ENCODE data around the gene PEAK3.

The PEAK3 gene

DNA sequence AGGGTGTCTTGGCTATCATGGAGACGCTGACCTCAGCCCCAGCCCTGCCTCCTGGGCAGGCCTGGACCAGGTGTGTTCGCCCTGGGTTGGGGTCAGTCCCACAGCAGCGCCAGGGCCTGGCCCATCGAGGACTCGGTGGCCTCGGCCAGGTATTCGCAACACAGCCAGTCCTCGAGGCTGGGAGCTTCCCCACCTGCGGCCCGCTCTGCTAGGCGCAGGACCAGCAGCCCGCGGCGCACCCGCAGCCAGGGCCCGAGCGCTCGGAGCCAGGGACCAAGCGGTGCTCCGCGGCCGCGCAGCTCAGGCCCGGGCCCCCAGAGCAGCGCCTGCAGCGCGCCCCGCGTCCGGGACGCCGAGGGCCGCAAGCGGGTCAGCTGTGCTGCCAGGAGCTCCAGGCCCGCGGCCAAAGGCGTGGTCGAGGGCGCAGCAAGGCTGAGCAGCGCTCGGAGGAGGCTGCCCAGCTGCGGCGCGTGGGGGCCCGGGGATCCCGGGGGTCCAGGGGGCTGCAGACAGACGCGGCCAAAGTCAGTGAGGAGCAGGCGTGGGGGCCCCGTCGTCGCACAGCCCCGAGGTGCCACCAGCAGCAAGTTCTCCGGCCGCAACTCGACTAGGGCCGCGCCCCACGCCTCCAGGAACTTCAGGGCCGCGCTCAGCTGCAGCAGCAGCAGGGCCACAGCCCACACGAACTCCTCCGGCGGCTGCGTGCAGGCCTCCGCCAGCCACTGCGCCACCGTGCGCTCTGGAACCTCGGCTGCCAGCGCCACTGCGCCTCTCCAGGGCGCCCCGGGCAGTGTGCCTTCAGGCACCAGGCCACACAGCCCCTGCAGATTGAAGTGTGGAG, 6.2 kb downstream of the PEAK3 start:
- Histone ChIP-seq H3F3A (ENCODE audit: insufficient read depth, low read length) (peaks cover 7% of the 10 kb centered on the region; the same call in 1 of the 2 replicates), H3K9ac (ENCODE audit: low read length) (no peak overlapping the region), H4K20me1 (ENCODE audit: insufficient read depth, low read length) (0 out of 2 replicates have a peak, but pooled peaks cover 2% of the 10 kb centered on the region), H3K4me2 (ENCODE audit: low read length) (no peak overlapping the region), H2AFZ (ENCODE audit: low read length) (no peak overlapping the region), H3K36me3 (ENCODE audit: insufficient read depth, low read length) (peaks cover 49% of the 10 kb centered on the region), H3K27ac (ENCODE audit: low read depth, low read length, poor library complexity, severe bottlenecking) (no peak overlapping the region), H3K4me3 (ENCODE audit: low read depth, low read length, poor library complexity, severe bottlenecking) (no peak overlapping the region), H3K79me2 (ENCODE audit: insufficient read depth, low read length) (peaks cover 16% of the 10 kb centered on the region), H3K27me3 (ENCODE audit: insufficient read depth, low read length) (no peaks in the 10 kb centered on the region), H3K4me1 (ENCODE audit: insufficient read depth, low read length, severe bottlenecking) (peaks cover 31% of the 10 kb centered on the region), H3K9me3 (ENCODE audit: low read length) (no peaks in the 10 kb centered on the region), H3K9me2 (ENCODE audit: low read depth, low read length) (no peaks in the 10 kb centered on the region)
- TF ChIP-seq EZH2 (IDR thresholded peaks at IDR 0.05; ENCODE audit: borderline replicate concordance, low read length), result no peak
- TF ChIP-seq, protein P1, sequence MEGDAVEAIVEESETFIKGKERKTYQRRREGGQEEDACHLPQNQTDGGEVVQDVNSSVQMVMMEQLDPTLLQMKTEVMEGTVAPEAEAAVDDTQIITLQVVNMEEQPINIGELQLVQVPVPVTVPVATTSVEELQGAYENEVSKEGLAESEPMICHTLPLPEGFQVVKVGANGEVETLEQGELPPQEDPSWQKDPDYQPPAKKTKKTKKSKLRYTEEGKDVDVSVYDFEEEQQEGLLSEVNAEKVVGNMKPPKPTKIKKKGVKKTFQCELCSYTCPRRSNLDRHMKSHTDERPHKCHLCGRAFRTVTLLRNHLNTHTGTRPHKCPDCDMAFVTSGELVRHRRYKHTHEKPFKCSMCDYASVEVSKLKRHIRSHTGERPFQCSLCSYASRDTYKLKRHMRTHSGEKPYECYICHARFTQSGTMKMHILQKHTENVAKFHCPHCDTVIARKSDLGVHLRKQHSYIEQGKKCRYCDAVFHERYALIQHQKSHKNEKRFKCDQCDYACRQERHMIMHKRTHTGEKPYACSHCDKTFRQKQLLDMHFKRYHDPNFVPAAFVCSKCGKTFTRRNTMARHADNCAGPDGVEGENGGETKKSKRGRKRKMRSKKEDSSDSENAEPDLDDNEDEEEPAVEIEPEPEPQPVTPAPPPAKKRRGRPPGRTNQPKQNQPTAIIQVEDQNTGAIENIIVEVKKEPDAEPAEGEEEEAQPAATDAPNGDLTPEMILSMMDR (IDR thresholded peaks at IDR 0.05; ENCODE audit: low read length), result no peak

DNA sequence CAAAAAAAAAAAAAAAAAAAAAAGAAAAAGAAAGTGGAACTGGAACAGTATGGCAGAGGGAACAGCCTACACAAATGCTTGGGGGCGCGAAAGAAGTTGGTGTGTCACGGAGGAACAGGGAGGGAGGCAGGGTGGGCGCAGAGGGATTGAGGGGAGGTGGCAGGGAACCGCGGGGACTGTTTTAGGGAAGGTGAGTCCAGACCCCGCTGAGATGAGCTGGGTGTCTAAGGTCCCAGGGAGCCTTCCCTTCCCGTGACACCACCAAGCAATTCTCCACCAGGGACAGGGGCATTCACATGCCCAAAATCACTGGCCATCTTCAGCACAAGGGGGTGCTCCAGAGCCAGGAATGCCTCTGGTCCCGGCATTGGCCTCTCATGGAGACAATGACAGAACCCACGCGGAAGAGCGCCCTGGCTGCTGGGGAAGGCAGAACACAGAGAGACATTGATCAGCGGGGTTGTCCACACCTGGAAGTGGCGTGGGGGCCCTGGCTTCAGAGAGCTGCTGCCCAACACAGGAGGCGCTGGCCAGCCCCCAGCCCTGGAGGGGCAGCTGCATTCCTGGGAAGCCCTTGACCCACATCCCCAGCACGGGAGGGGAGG, 6.9 kb downstream of the PEAK3 start:
- H2AFZ ChIP-seq (ENCODE audit: low read length), result no peak overlapping the region
- TF ChIP-seq, protein P1 (IDR thresholded peaks at IDR 0.05; ENCODE audit: low read length), result peak; percentile 30; the same call in 1 of the 2 replicates
- no peak for TF ChIP-seq EZH2 (IDR thresholded peaks at IDR 0.05; ENCODE audit: borderline replicate concordance, low read length)
- H3K9ac ChIP-seq (ENCODE audit: low read length), result no peak overlapping the region
- peaks cover 22% of the 10 kb centered on the region for H3K79me2 ChIP-seq (ENCODE audit: insufficient read depth, low read length)
- H3K27ac ChIP-seq (ENCODE audit: low read depth, low read length, poor library complexity, severe bottlenecking), result no peak overlapping the region
- no peak overlapping the region for H3K4me2 ChIP-seq (ENCODE audit: low read length)
- no peaks in the 10 kb centered on the region for H3K9me2 ChIP-seq (ENCODE audit: low read depth, low read length)
- H3K9me3 ChIP-seq (ENCODE audit: low read length), result no peaks in the 10 kb centered on the region
- H3K4me3 ChIP-seq (ENCODE audit: low read depth, low read length, poor library complexity, severe bottlenecking), result no peak overlapping the region
- peaks cover 55% of the 10 kb centered on the region for H3K36me3 ChIP-seq (ENCODE audit: insufficient read depth, low read length)
- H3K27me3 ChIP-seq (ENCODE audit: insufficient read depth, low read length), result no peaks in the 10 kb centered on the region
- peaks cover 7% of the 10 kb centered on the region; the same call in 1 of the 2 replicates for H3F3A ChIP-seq (ENCODE audit: insufficient read depth, low read length)
- 0 out of 2 replicates have a peak, but pooled peaks cover 2% of the 10 kb centered on the region for H4K20me1 ChIP-seq (ENCODE audit: insufficient read depth, low read length)
- H3K4me1 ChIP-seq (ENCODE audit: insufficient read depth, low read length, severe bottlenecking), result peaks cover 31% of the 10 kb centered on the region

DNA sequence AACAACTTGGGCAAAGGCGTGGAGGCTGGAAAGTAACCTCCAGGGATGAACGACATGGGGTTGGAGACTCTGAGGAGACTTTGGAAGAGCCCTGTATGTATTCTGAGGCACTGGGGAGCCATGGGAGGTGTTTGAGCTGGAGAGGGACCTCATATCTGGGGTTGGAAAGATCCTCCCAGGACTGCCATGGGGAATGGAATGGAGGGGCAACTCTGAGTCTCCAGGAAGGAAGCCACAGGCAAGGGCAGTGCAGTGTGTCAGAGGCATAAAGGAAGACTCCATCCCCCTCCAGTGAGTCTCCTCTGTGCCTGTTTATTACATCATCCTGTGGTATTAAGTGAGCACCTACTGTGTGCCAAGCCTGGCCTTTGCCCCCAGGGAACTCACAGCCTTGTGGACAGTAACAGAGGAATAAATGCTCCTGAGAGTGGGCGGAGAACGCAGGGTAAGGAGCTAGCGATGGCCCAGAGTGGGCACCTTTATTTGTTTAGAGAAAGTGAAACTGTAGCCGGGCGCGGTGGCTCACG, 7.7 kb downstream of the PEAK3 start:
- H3F3A ChIP-seq (ENCODE audit: insufficient read depth, low read length), result peaks cover 7% of the 10 kb centered on the region; the same call in 1 of the 2 replicates
- no peaks in the 10 kb centered on the region for H3K27me3 ChIP-seq (ENCODE audit: insufficient read depth, low read length)
- no peak overlapping the region for H3K27ac ChIP-seq (ENCODE audit: low read depth, low read length, poor library complexity, severe bottlenecking)
- peak overlapping the region; percentile 46 for H3K4me3 ChIP-seq (ENCODE audit: low read depth, low read length, poor library complexity, severe bottlenecking)
- peak overlapping the region; percentile 64 for H3K4me2 ChIP-seq (ENCODE audit: low read length)
- peaks cover 61% of the 10 kb centered on the region for H3K36me3 ChIP-seq (ENCODE audit: insufficient read depth, low read length)
- H4K20me1 ChIP-seq (ENCODE audit: insufficient read depth, low read length), result 0 out of 2 replicates have a peak, but pooled peaks cover 2% of the 10 kb centered on the region
- no peaks in the 10 kb centered on the region for H3K9me3 ChIP-seq (ENCODE audit: low read length)
- TF ChIP-seq EZH2 (IDR thresholded peaks at IDR 0.05; ENCODE audit: borderline replicate concordance, low read length), result no peak
- TF ChIP-seq, protein P1 (IDR thresholded peaks at IDR 0.05; ENCODE audit: low read length), result no peak
- no peaks in the 10 kb centered on the region for H3K9me2 ChIP-seq (ENCODE audit: low read depth, low read length)
- H2AFZ ChIP-seq (ENCODE audit: low read length), result no peak overlapping the region
- peak overlapping the region; percentile 14; the same call in 1 of the 2 replicates for H3K9ac ChIP-seq (ENCODE audit: low read length)
- H3K79me2 ChIP-seq (ENCODE audit: insufficient read depth, low read length), result peaks cover 29% of the 10 kb centered on the region
- peaks cover 31% of the 10 kb centered on the region for H3K4me1 ChIP-seq (ENCODE audit: insufficient read depth, low read length, severe bottlenecking)

Data from OCI-LY1 (cell line).